Keratinocyte (primary cell): ENCODE measurements around the gene POU6F2. TPM values are rescaled to one million over a fixed set of nuclear protein-coding genes. Genes with fewer than 3 reads are reported as not detected.

ENCODE experiments used
- DNase-seq: peaks from one replicate; pipeline ENCODE4 v3.0.0-alpha.2; 2011; ENCODE audit warnings: low read depth, missing footprints, low spot score
- FAIRE-seq: peaks from 2 replicates; lab custom pipeline; 2011; peaks lifted over from hg19 to GRCh38; lab: Jason Lieb, UNC
- H2AFZ ChIP-seq: 2 replicates; pipeline ENCODE4 v1.6.0; 2012; ENCODE audit warnings: low read length, control low read depth, inconsistent platforms; ENCODE audit not compliant: control insufficient read depth
- H3K27ac ChIP-seq: 2 replicates; pipeline ENCODE4 v1.5.1; 2011; ENCODE audit warnings: low read length; ENCODE audit not compliant: control insufficient read depth, insufficient read depth
- H3K27me3 ChIP-seq: 3 replicates; pipeline ENCODE4 v1.6.0; 2011; ENCODE audit warnings: low read length; ENCODE audit not compliant: control insufficient read depth, insufficient read depth; ENCODE audit errors: extremely low read depth
- H3K36me3 ChIP-seq, 2 experiments: 2 replicates in 1 of 2; 3 replicates in 1 of 2; pipeline ENCODE4 v1.5.1; 2011; ENCODE audit warnings: low read length in 2 of 2, mild to moderate bottlenecking in 1 of 2; ENCODE audit not compliant: control insufficient read depth in 2 of 2, insufficient read depth in 2 of 2; ENCODE audit errors: extremely low read depth in 1 of 2
- H3K4me1 ChIP-seq: 3 replicates; pipeline ENCODE4 v1.5.1; 2011; ENCODE audit warnings: low read length; ENCODE audit not compliant: control insufficient read depth, insufficient read depth; ENCODE audit errors: extremely low read depth
- H3K4me2 ChIP-seq: 3 replicates; pipeline ENCODE4 v1.6.0; 2011; ENCODE audit warnings: low read depth, low read length; ENCODE audit not compliant: control insufficient read depth, insufficient read depth; ENCODE audit errors: extremely low read depth
- H3K4me3 ChIP-seq, 3 experiments: fragments of 200-600 bp in 1 of 3; sonication (generic) in 1 of 3; 2 replicates in 2 of 3; 3 replicates in 1 of 3; pipeline ENCODE4 v1.5.1; 2011 to 2016; ENCODE audit warnings: low read length in 3 of 3, mild to moderate bottlenecking in 3 of 3, control low read depth in 2 of 3, inconsistent platforms in 1 of 3, low read depth in 1 of 3, mixed read lengths in 1 of 3, mixed run types in 1 of 3, moderate library complexity in 1 of 3; ENCODE audit not compliant: control insufficient read depth in 2 of 3, insufficient read depth in 2 of 3; ENCODE audit errors: extremely low read depth in 1 of 3
- H3K79me2 ChIP-seq: 2 replicates; pipeline ENCODE4 v1.6.0; 2012; ENCODE audit warnings: low read length; ENCODE audit not compliant: control insufficient read depth, insufficient read depth
- H3K9ac ChIP-seq: 3 replicates; pipeline ENCODE4 v1.6.0; 2011; ENCODE audit warnings: low read length; ENCODE audit not compliant: control insufficient read depth, insufficient read depth; ENCODE audit errors: extremely low read depth
- H3K9me1 ChIP-seq: 3 replicates; pipeline ENCODE4 v1.6.0; 2011; ENCODE audit warnings: low read length; ENCODE audit not compliant: control insufficient read depth, insufficient read depth; ENCODE audit errors: extremely low read depth
- H3K9me3 ChIP-seq: 2 replicates; pipeline ENCODE4 v1.5.1; 2012; ENCODE audit warnings: low read depth, low read length; ENCODE audit not compliant: control insufficient read depth
- H4K20me1 ChIP-seq: 3 replicates; pipeline ENCODE4 v1.6.0; 2011; ENCODE audit warnings: low read length; ENCODE audit not compliant: control insufficient read depth, insufficient read depth; ENCODE audit errors: extremely low read depth
- CTCF ChIP-seq, 3 experiments: IDR thresholded peaks in 1 of 3; conservative IDR thresholded peaks in 1 of 3; optimal IDR thresholded peaks in 1 of 3; 2 replicates in 2 of 3; 3 replicates in 1 of 3; pipeline versions ENCODE3 to v1.5.1; 2011; ENCODE audit warnings: low read length in 3 of 3, mild to moderate bottlenecking in 3 of 3, moderate library complexity in 2 of 3, control low read depth in 1 of 3, inconsistent platforms in 1 of 3; ENCODE audit not compliant: insufficient read depth in 2 of 3; ENCODE audit errors: extremely low read depth in 1 of 3
- EZH2 ChIP-seq: IDR thresholded peaks from one replicate; pipeline ENCODE4 v1.6.1; 2012; ENCODE audit warnings: inconsistent platforms, mild to moderate bottlenecking, low read length, moderate library complexity
- dilution Hi-C: fragments of 300-500 bp; cut with MboI; formaldehyde crosslinking; loops from one replicate; pipeline ENCODE4 v1.7.0; 2020; ENCODE audit warnings: low sequenced_read_pairs; ENCODE audit not compliant: extremely low pct_ligation_motif_present
- polyA plus RNA-seq, 5 experiments: library from polyadenylated mRNA; depleted of rRNA in 3 of 5; stranded (reverse) in 3 of 5; stranded (forward) in 1 of 5; unstranded in 1 of 5; fragments of >200 nt; gene quantifications; 1 replicate in 1 of 5; 2 replicates in 3 of 5; 3 replicates in 1 of 5; pipeline versions ENCODE4 v1.2.1 to v1.2.3, GENCODE V29; 2011 to 2012; ENCODE audit warnings: missing spikeins in 2 of 5, low read depth in 1 of 5, low replicate concordance in 1 of 5

The POU6F2 gene
- polyA plus RNA-seq, 1 donor (not counting 4 experiments of a cell fraction or from before 2014, with no cell fraction given), result not detected

- H3K27ac ChIP-seq, result no peak overlapping the region
- H2AFZ ChIP-seq, result no peak overlapping the region
- H3K36me3 ChIP-seq, result no peaks in the 10 kb centered on the region
- H3K27me3 ChIP-seq, result no peaks in the 10 kb centered on the region
- no peaks in the 10 kb centered on the region for H3K9me1 ChIP-seq
- no peak for FAIRE-seq
- no peaks in the 10 kb centered on the region for H3K4me1 ChIP-seq
- no peaks in the 10 kb centered on the region for H3K79me2 ChIP-seq
- H3K4me2 ChIP-seq, result no peak overlapping the region
- no peaks in the 10 kb centered on the region for H3K9me3 ChIP-seq
- dilution Hi-C loops, result no loop called here
- no peak overlapping the region for H3K4me3 ChIP-seq
- TF ChIP-seq EZH2, result no peak
- no peak for TF ChIP-seq CTCF (optimal IDR thresholded peaks at IDR 0.05 in 1 of 3, IDR thresholded peaks at IDR 0.05 in 1 of 3, conservative IDR thresholded peaks at IDR 0.05 in 1 of 3; ENCODE audit: extremely low read depth in 1 of 3, insufficient read depth in 2 of 3, low read length in 3 of 3)
- no peaks in the 10 kb centered on the region for H4K20me1 ChIP-seq
- no peak overlapping the region for H3K9ac ChIP-seq
- DNase-seq, result no peak
Measured at GRCh38 chr7:39035903-39036302, 58.2 kb downstream of the POU6F2 start.

- Histone ChIP-seq H3K79me2 (no peaks in the 10 kb centered on the region), H3K27ac (no peak overlapping the region), H2AFZ (no peak overlapping the region), H3K9me1 (no peaks in the 10 kb centered on the region), H4K20me1 (no peaks in the 10 kb centered on the region), H3K9ac (no peak overlapping the region), H3K36me3 (no peaks in the 10 kb centered on the region), H3K4me1 (no peaks in the 10 kb centered on the region), H3K27me3 (no peaks in the 10 kb centered on the region), H3K4me3 (no peak overlapping the region), H3K4me2 (no peak overlapping the region), H3K9me3 (no peaks in the 10 kb centered on the region)
- TF ChIP-seq EZH2 (no peak), CTCF (optimal IDR thresholded peaks at IDR 0.05 in 1 of 3, IDR thresholded peaks at IDR 0.05 in 1 of 3, conservative IDR thresholded peaks at IDR 0.05 in 1 of 3; ENCODE audit: extremely low read depth in 1 of 3, insufficient read depth in 2 of 3, low read length in 3 of 3) (no peak)
- no peak for DNase-seq
- dilution Hi-C loops, result no loop called here
- FAIRE-seq, result no peak
Measured at GRCh38 chr7:39042670-39043069, 65.0 kb downstream of the POU6F2 start.
